ENCODE results near the gene CBR3. TPM values are rescaled to one million over a fixed set of nuclear protein-coding genes. Genes with fewer than 3 reads are reported as not detected.

Gene CBR3
- total RNA-seq, 4 donors from 2014 or later, result 22.8 to 53.0 (median 42.1) TPM

GRCh38 chr21:36100971-36101641, 33.8 kb upstream of the CBR3 start:
- 66 to 73% methylated on average over 6 of the region's 6 CpGs for WGBS, 2 donors
- peaks cover 0 to 38% (median 6%) of the 10 kb centered on the region in 4 donors for H3K4me1 ChIP-seq
- H3K27ac ChIP-seq, result no peak overlapping the region
- H3K36me3 ChIP-seq, result no peaks in the 10 kb centered on the region
- no peak for DNase-seq (ENCODE audit: low spot score in 2 of 2)
- no peaks in the 10 kb centered on the region for H3K9me3 ChIP-seq
- H3K4me3 ChIP-seq, result no peak overlapping the region
- TF ChIP-seq EP300 (IDR thresholded peaks at IDR 0.05), result no peak
- TF ChIP-seq POLR2A (IDR thresholded peaks at IDR 0.05), result no peak
- no peak for TF ChIP-seq CTCF (IDR thresholded peaks at IDR 0.05)
- no peaks in the 10 kb centered on the region for H3K27me3 ChIP-seq

GRCh38 chr21:36103434-36103833, 31.4 kb upstream of the CBR3 start:
- peaks cover 0 to 23% (median 2%) of the 10 kb centered on the region in 4 donors for H3K4me1 ChIP-seq
- H3K27ac ChIP-seq, result no peak overlapping the region
- H3K4me3 ChIP-seq, result no peak overlapping the region
- H3K9me3 ChIP-seq, result no peaks in the 10 kb centered on the region
- H3K36me3 ChIP-seq, result no peaks in the 10 kb centered on the region
- H3K27me3 ChIP-seq, result no peaks in the 10 kb centered on the region
- no peak for DNase-seq (ENCODE audit: low spot score in 2 of 2)
- no peak for TF ChIP-seq POLR2A (IDR thresholded peaks at IDR 0.05)
- no peak for TF ChIP-seq CTCF (IDR thresholded peaks at IDR 0.05)
- TF ChIP-seq EP300 (IDR thresholded peaks at IDR 0.05), result no peak

GRCh38 chr21:36104317-36105300, 30.3 kb upstream of the CBR3 start:
- 23 to 32% methylated on average over 25 to 29 of the region's 29 CpGs for WGBS, 2 donors
- Histone ChIP-seq H3K27me3 (no peaks in the 10 kb centered on the region), H3K4me1 (peaks cover 0 to 23% (median 2%) of the 10 kb centered on the region in 4 donors), H3K4me3 (peak overlapping the region; percentile 1 to 45 (median 16)), H3K36me3 (no peaks in the 10 kb centered on the region), H3K9me3 (no peaks in the 10 kb centered on the region), H3K27ac (peak overlapping the region in 1 of 4 donors; percentile 50)
- peak; percentile 33 to 56 for DNase-seq (ENCODE audit: low spot score in 2 of 2)
- TF ChIP-seq POLR2A (IDR thresholded peaks at IDR 0.05), result no peak
- peak; percentile 42 to 61 (median 48) for TF ChIP-seq CTCF (IDR thresholded peaks at IDR 0.05)

DNA sequence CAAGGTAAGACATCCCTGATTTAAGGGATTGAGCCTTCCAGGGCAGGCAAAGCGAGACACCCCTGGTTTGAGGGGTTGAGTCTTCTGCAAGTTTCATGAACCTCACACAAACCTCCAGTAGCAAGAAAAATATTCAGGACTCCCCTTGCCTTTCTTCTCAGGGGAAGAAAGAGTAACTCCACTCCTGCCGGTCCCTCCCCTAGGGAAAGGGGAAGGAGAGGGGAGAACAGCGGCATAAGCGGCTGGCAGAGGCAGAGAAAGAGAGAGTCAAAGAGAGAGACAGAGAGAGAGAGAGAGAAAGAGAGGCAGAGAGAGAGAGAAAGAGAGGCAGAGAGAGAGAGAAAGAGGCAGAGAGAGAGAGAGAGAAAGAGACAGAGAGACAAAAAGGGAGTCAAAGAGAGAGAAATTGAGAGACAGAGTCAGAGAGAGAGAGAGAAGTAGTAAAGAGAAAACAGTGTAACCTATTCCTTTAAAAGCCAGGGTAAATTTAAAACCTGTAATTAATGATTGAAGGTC, 29.5 kb upstream of the CBR3 start:
- TF ChIP-seq POLR2A (IDR thresholded peaks at IDR 0.05), result no peak
- no peak for DNase-seq (ENCODE audit: low spot score in 2 of 2)
- peak overlapping the region in 3 of 4 donors; percentile 4 to 45 (median 27) for H3K4me3 ChIP-seq
- peak overlapping the region in 2 of 4 donors; percentile 36 to 50 for H3K27ac ChIP-seq
- H3K9me3 ChIP-seq, result no peaks in the 10 kb centered on the region
- WGBS, 2 donors, result 54 to 57% methylated on average over 4 of the region's 4 CpGs
- no peaks in the 10 kb centered on the region for H3K27me3 ChIP-seq
- H3K36me3 ChIP-seq, result no peaks in the 10 kb centered on the region
- H3K4me1 ChIP-seq, result peaks cover 0 to 23% (median 2%) of the 10 kb centered on the region in 4 donors

- Histone ChIP-seq H3K4me1 (peaks cover 0 to 29% (median 0%) of the 10 kb centered on the region in 4 donors), H3K9me3 (no peaks in the 10 kb centered on the region), H3K27me3 (no peaks in the 10 kb centered on the region), H3K4me3 (no peak overlapping the region), H3K36me3 (no peaks in the 10 kb centered on the region), H3K27ac (no peak overlapping the region)
- TF ChIP-seq EP300 (IDR thresholded peaks at IDR 0.05) (no peak), POLR2A (IDR thresholded peaks at IDR 0.05) (no peak), CTCF (IDR thresholded peaks at IDR 0.05) (no peak)
- no peak for DNase-seq (ENCODE audit: low spot score in 2 of 2)
- WGBS, 2 donors, result 92 to 94% methylated on average over 10 of the region's 10 CpGs
Measured at GRCh38 chr21:36109868-36110267, 25.0 kb upstream of the CBR3 start.
